Kidney (tissue), 14 donors: ENCODE data around the gene SLC49A4. TPM values are rescaled to one million over a fixed set of nuclear protein-coding genes. Genes with fewer than 3 reads are reported as not detected.

Experiments used
- DNase-seq, 5 donors: peaks; one replicate each; pipeline ENCODE4 v3.0.0-alpha.2; 2013 to 2020
- FAIRE-seq: peaks from 2 replicates; lab custom pipeline; 2012; peaks lifted over from hg19 to GRCh38; lab: Jason Lieb, UNC
- H3K27ac ChIP-seq, 2 donors: one replicate each; pipeline ENCODE4 v1.7.0; 2013; ENCODE audit warnings: low read depth in 2 of 2, low read length in 2 of 2, inconsistent platforms in 1 of 2
- H3K27me3 ChIP-seq: one replicate; pipeline ENCODE4 v1.7.1; 2013; ENCODE audit warnings: low read length, inconsistent platforms; ENCODE audit not compliant: control insufficient read depth, insufficient read depth
- H3K36me3 ChIP-seq, 3 donors: one replicate each; pipeline versions ENCODE4 v1.7.0 to v1.7.1; 2013; ENCODE audit warnings: low read length in 3 of 3, control low read depth in 1 of 3, inconsistent platforms in 1 of 3; ENCODE audit not compliant: insufficient read depth in 3 of 3, control insufficient read depth in 2 of 3
- H3K4me1 ChIP-seq, 3 donors: one replicate each; pipeline versions ENCODE4 v1.7.0 to v1.7.1; 2013; ENCODE audit warnings: low read length in 3 of 3, inconsistent platforms in 1 of 3, low read depth in 1 of 3; ENCODE audit not compliant: control insufficient read depth in 2 of 3, insufficient read depth in 2 of 3
- H3K4me3 ChIP-seq, 3 donors: one replicate each; pipeline versions ENCODE4 v1.7.0 to v1.8.1; 2013; ENCODE audit warnings: low read length in 3 of 3, control low read depth in 1 of 3, inconsistent platforms in 1 of 3
- H3K9ac ChIP-seq, 3 donors: one replicate each; pipeline versions ENCODE4 v1.7.0 to v1.7.1; 2013; ENCODE audit warnings: low read length in 3 of 3, control low read depth in 1 of 3, inconsistent platforms in 1 of 3
- H3K9me3 ChIP-seq, 3 donors: one replicate each; pipeline versions ENCODE4 v1.7.0 to v1.7.1; 2013; ENCODE audit warnings: low read length in 3 of 3, control low read depth in 1 of 3, inconsistent platforms in 1 of 3; ENCODE audit not compliant: control insufficient read depth in 2 of 3, insufficient read depth in 1 of 3
- intact Hi-C: fragments of 100-400 bp; cut with DNase I; formaldehyde crosslinking; loops from one replicate; pipeline ENCODE4 v1.11.1; 2022
- polyA plus RNA-seq: library from polyadenylated mRNA; stranded (reverse); fragments of 350-450 nt; fragmentation: Illumina TruSeq; extraction: RNeasy Lipid Tissue Mini Kit (QIAGEN cat#74804); gene quantifications from one replicate; pipeline ENCODE4 v1.2.3, GENCODE V29; 2014; ENCODE audit warnings: low read depth, low replicate concordance; ENCODE audit not compliant: insufficient read depth
- total RNA-seq: library from RNA; stranded (reverse); fragmentation: NEBNext Ultra II Directional; extraction: Animal tissue kit (Norgen Biotek cat#: 25700); gene quantifications from one replicate; pipeline ENCODE4 v1.2.1, GENCODE V29; 2021
- TF ChIP-seq, protein P1 (sequence below): IDR thresholded peaks from 3 replicates; pipeline ENCODE4 v1.5.1; 2012; ENCODE audit warnings: mild to moderate bottlenecking, moderate library complexity, borderline replicate concordance; ENCODE audit not compliant: insufficient read depth; ENCODE audit errors: extremely low read depth
- donor health status: control.
- donor health status: control.
- donor health status: control.
- donor health status: control.
- donor health status: control.
- donor health status: DM: yes; HTN: yes; CAD: no.
- donor health status: Normal renal cell carcinoma (clear cell type).

SLC49A4 gene
- total and polyA plus RNA-seq, 2 donors from 2014 or later, result 10.4 to 21.7 TPM

DNA sequence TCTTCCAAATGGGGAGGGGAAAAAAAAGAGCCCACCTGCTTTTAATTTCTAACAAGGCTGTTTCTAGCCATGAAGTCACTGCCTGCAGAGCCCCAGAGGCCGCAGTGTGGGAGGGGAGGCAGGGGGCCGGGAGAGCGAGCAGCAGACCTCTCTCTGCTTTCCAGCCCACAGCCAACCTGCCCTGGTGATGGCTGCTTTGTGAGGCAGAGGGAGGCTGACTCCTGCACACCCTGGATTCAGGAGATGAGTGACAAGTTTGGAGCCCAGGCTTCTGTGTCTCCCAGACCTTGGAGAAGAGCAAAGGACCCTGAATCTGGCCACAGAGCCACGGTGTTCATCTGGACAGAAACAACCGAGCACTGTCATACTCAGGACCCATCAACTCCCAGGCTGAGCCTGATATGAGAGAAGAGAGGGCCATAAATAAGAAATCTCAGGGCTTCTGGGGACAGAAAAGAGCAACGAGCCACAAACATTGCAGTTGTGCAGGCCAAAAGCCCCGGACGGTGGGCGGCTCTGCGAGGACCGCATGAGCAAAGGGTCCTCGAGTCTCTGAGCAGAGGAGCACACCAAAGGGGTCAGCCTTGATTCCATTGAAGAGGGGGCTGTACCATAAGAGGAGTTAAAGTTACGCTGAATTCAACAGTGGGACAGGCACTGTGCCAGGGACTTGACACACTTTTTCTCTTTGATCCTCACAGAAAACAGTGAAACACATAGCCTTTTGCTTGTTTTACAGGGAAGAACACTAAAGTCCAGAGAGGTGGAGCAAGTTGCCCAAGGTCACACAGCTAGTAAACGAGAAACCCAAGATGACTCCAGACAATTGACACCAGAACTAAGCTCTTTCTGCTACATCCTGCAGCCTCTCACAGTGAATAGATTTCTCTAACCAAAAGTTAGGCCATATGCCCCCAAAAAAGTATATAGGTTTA, 135.5 kb downstream of the SLC49A4 start:
- no peak overlapping the region for H3K9ac ChIP-seq
- DNase-seq (peak in 1 of 5 donors; percentile 27), FAIRE-seq (no peak)
- no peaks in the 10 kb centered on the region for H3K36me3 ChIP-seq
- intact Hi-C loops, result no loop called here
- TF ChIP-seq, protein P1, sequence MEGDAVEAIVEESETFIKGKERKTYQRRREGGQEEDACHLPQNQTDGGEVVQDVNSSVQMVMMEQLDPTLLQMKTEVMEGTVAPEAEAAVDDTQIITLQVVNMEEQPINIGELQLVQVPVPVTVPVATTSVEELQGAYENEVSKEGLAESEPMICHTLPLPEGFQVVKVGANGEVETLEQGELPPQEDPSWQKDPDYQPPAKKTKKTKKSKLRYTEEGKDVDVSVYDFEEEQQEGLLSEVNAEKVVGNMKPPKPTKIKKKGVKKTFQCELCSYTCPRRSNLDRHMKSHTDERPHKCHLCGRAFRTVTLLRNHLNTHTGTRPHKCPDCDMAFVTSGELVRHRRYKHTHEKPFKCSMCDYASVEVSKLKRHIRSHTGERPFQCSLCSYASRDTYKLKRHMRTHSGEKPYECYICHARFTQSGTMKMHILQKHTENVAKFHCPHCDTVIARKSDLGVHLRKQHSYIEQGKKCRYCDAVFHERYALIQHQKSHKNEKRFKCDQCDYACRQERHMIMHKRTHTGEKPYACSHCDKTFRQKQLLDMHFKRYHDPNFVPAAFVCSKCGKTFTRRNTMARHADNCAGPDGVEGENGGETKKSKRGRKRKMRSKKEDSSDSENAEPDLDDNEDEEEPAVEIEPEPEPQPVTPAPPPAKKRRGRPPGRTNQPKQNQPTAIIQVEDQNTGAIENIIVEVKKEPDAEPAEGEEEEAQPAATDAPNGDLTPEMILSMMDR, result no peak
- H3K4me1 ChIP-seq, result no peaks in the 10 kb centered on the region
- H3K4me3 ChIP-seq, result no peak overlapping the region
- H3K27ac ChIP-seq, result no peak overlapping the region
- H3K9me3 ChIP-seq, result no peaks in the 10 kb centered on the region
- H3K27me3 ChIP-seq, result no peaks in the 10 kb centered on the region

Other genes starting within 250 kb of the SLC49A4 start
- gene PARP9, start 230.8 kb upstream of the SLC49A4 start, total RNA-seq, result 54.0 TPM
- gene PARP9, start 230.8 kb upstream of the SLC49A4 start, polyA plus RNA-seq, result 27.8 TPM
- gene DTX3L, start 230.7 kb upstream of the SLC49A4 start, total RNA-seq, result 58.0 TPM
- gene DTX3L, start 230.7 kb upstream of the SLC49A4 start, polyA plus RNA-seq, result 8.4 TPM
- gene PARP15, start 217.4 kb upstream of the SLC49A4 start, total RNA-seq, result 4.9 TPM
- not detected for gene PARP15, start 217.4 kb upstream of the SLC49A4 start, polyA plus RNA-seq
- 64.0 TPM for gene PARP14, start 114.2 kb upstream of the SLC49A4 start, total RNA-seq
- gene PARP14, start 114.2 kb upstream of the SLC49A4 start, polyA plus RNA-seq, result 14.9 TPM
- 12.5 TPM for gene HSPBAP1, start 1.2 kb upstream of the SLC49A4 start, total RNA-seq
- gene HSPBAP1, start 1.2 kb upstream of the SLC49A4 start, polyA plus RNA-seq, result 8.3 TPM
- gene SEMA5B, start 232.7 kb downstream of the SLC49A4 start, total RNA-seq, result 8.4 TPM
- 6.6 TPM for gene SEMA5B, start 232.7 kb downstream of the SLC49A4 start, polyA plus RNA-seq